ENCODE measurements around the gene TCF3. TPM values are rescaled to one million over a fixed set of nuclear protein-coding genes. Genes with fewer than 3 reads are reported as not detected.

TCF3 gene
- total RNA-seq, 6 experiments from 2014 or later: 74.9 to 102 (median 82.0) TPM

GRCh38 chr19:1680976-1681375, 28.6 kb upstream of the TCF3 start:
- H3K36me3 Mint-ChIP-seq (ENCODE audit: low read depth): no peaks in the 10 kb centered on the region
- peaks cover 17% of the 10 kb centered on the region for H3K27me3 Mint-ChIP-seq (ENCODE audit: insufficient read depth)
- no peaks in the 10 kb centered on the region for H3K4me1 Mint-ChIP-seq (ENCODE audit: low read depth)
- no peak for DNase-seq
- H3K9me3 Mint-ChIP-seq: no peaks in the 10 kb centered on the region
- no peak overlapping the region for H3K27ac Mint-ChIP-seq
- TF ChIP-seq CTCF (IDR thresholded peaks at IDR 0.05): no peak
- no peak overlapping the region for H3K4me3 Mint-ChIP-seq

- H3K27ac Mint-ChIP-seq: no peak overlapping the region
- no peak for DNase-seq
- peaks cover 24% of the 10 kb centered on the region for H3K27me3 Mint-ChIP-seq (ENCODE audit: insufficient read depth)
- no peak for TF ChIP-seq CTCF (IDR thresholded peaks at IDR 0.05)
- H3K9me3 Mint-ChIP-seq: no peaks in the 10 kb centered on the region
- no peak overlapping the region for H3K4me3 Mint-ChIP-seq
- no peaks in the 10 kb centered on the region for H3K36me3 Mint-ChIP-seq (ENCODE audit: low read depth)
- no peaks in the 10 kb centered on the region for H3K4me1 Mint-ChIP-seq (ENCODE audit: low read depth)
Measured at GRCh38 chr19:1678073-1678472, 25.7 kb upstream of the TCF3 start.

GRCh38 chr19:1676351-1677266, 24.2 kb upstream of the TCF3 start:
- H3K4me3 Mint-ChIP-seq: no peak overlapping the region
- H3K36me3 Mint-ChIP-seq (ENCODE audit: low read depth): no peaks in the 10 kb centered on the region
- peaks cover 21% of the 10 kb centered on the region for H3K27me3 Mint-ChIP-seq (ENCODE audit: insufficient read depth)
- H3K9me3 Mint-ChIP-seq: no peaks in the 10 kb centered on the region
- no peaks in the 10 kb centered on the region for H3K4me1 Mint-ChIP-seq (ENCODE audit: low read depth)
- TF ChIP-seq CTCF (IDR thresholded peaks at IDR 0.05): no peak
- no peak for DNase-seq
- no peak overlapping the region for H3K27ac Mint-ChIP-seq

- no peak for TF ChIP-seq CTCF (IDR thresholded peaks at IDR 0.05)
- peaks cover 21% of the 10 kb centered on the region for H3K27me3 Mint-ChIP-seq (ENCODE audit: insufficient read depth)
- H3K27ac Mint-ChIP-seq: no peak overlapping the region
- DNase-seq: no peak
- H3K4me3 Mint-ChIP-seq: no peak overlapping the region
- no peaks in the 10 kb centered on the region for H3K9me3 Mint-ChIP-seq
- H3K4me1 Mint-ChIP-seq (ENCODE audit: low read depth): no peaks in the 10 kb centered on the region
- H3K36me3 Mint-ChIP-seq (ENCODE audit: low read depth): no peaks in the 10 kb centered on the region
Measured at GRCh38 chr19:1675633-1676350, 23.4 kb upstream of the TCF3 start.

- H3K27ac Mint-ChIP-seq: no peak overlapping the region
- TF ChIP-seq CTCF (IDR thresholded peaks at IDR 0.05): no peak
- H3K36me3 Mint-ChIP-seq (ENCODE audit: low read depth): no peaks in the 10 kb centered on the region
- no peak for DNase-seq
- H3K4me1 Mint-ChIP-seq (ENCODE audit: low read depth): no peaks in the 10 kb centered on the region
- H3K9me3 Mint-ChIP-seq: no peaks in the 10 kb centered on the region
- peaks cover 20% of the 10 kb centered on the region for H3K27me3 Mint-ChIP-seq (ENCODE audit: insufficient read depth)
- H3K4me3 Mint-ChIP-seq: no peak overlapping the region
Measured at GRCh38 chr19:1674293-1674679, 21.9 kb upstream of the TCF3 start.
